HG03045 (cell line): ENCODE measurements around the gene TMEM63A.
A peak's percentile ranks its signal among the peaks of the same experiment; 100 is the strongest.
"Not testable (repeated sequence)": the region's sequence is repeated elsewhere in the genome, so short reads cannot be mapped to it uniquely, and the experiment has no call there.

Experiments
- ATAC-seq: cut with Tn5 transposase; IDR thresholded peaks from one replicate; pipeline ENCODE4 v1.9.1; 2021; ENCODE audit warnings: mild to moderate bottlenecking, moderate library complexity; ENCODE audit not compliant: unreplicated experiment

Gene TMEM63A

GRCh38 chr1:225881959-225882693 is at the start of gene TMEM63A:
Gene TMEM63A (minus strand): TSS chr1:225882380. CDS start chr1:225877580, 4,800 bp downstream.
- ATAC-seq = peak; percentile 74

- no peak for ATAC-seq
Measured at GRCh38 chr1:225931270-225932136, 49.3 kb upstream of the TMEM63A start.

DNA sequence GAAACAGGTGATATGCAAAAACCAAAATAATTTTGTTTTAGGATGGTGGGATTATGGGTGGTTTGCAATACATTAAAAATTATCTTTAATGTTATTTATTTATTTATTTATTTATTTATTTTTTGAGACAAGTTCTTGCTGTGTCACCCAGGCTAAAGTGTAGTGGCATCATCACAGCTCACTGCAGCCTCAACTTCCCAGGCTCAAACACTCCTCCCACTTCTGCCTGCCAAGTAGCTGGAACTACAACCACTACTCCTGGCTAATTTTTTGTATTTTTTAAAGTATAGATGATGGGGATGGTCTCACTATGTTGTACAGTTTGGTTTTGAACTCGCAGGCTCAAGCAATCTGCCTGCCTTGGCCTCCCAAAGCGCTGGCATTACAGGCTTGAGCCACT is 48.4 kb upstream of the TMEM63A start:
- ATAC-seq = no peak

GRCh38 chr1:225929462-225929861 is 47.3 kb upstream of the TMEM63A start:
- ATAC-seq = not testable (repeated sequence)

DNA sequence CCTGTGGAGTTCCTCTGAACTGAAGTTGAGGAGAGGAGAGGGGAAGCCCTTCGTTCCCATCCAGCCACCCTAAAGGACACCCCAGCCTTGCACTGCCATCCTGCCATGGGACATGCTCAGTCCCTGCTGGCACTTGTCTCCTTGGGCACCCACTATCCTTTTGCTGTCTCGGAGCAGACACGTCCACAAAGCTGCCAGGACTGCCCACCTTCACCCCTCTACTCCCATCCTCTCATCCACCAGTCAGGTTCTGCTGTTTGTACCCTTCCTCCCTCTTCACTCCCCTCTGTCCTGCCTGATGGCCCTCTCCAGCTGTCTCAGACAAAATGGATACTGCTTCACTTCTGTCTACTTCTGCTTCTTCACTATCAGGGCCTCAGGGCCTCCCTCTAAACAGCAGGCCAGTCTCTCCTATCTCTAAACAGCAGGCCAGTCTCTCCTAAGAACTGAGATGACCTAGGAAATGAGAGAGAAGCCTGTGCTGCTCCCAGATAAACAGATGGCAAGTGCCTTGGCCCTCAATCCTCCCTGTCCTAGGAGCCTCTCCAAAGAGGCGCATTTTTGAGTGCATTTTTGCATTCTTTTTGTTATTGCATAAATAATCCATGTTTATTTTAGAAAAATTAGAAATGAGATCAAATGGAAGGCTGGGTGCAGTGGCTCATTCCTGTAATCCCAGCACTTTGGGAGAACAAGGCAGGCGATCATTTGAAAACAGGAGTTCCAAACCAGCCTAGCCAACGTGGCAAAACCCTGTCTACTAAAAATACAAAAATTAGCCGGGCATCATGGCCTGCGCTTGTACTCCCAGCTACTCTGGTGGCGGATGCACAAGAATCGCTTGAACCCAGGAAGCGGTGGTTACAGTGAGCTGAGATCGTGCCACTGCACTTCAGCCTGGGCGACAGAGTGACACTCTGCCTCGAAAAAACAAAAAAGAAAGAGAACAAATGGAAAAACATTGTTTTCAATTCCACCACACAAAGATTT is 46.3 kb upstream of the TMEM63A start:
- no peak for ATAC-seq

DNA sequence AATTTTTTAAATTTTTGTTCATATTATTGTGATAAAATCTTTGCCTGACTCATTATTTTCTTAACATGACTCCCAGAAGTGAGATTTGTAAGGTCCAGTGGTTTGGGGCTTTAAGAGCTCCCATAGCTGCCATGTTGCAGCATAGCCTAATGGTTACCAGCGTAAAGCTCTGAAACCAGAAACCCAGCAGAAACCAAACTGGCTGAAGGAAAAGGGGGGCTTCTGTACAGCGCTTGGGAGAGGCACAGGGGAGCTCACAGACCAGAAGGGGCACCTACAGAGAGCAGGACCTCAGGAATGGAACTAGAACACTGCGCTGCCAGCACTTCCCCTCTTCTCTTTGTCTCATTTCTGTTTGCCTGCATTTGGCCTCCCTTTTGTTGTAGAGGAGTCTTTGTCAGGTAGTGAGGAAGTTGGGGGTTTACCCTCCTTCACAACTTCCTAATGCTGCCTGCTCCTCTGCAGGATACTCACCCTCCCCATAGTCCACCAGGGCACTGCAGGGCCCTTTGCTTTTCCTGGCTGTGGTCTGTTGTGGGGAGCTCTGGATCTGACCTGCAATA is 44.5 kb upstream of the TMEM63A start:
- no peak for ATAC-seq

DNA sequence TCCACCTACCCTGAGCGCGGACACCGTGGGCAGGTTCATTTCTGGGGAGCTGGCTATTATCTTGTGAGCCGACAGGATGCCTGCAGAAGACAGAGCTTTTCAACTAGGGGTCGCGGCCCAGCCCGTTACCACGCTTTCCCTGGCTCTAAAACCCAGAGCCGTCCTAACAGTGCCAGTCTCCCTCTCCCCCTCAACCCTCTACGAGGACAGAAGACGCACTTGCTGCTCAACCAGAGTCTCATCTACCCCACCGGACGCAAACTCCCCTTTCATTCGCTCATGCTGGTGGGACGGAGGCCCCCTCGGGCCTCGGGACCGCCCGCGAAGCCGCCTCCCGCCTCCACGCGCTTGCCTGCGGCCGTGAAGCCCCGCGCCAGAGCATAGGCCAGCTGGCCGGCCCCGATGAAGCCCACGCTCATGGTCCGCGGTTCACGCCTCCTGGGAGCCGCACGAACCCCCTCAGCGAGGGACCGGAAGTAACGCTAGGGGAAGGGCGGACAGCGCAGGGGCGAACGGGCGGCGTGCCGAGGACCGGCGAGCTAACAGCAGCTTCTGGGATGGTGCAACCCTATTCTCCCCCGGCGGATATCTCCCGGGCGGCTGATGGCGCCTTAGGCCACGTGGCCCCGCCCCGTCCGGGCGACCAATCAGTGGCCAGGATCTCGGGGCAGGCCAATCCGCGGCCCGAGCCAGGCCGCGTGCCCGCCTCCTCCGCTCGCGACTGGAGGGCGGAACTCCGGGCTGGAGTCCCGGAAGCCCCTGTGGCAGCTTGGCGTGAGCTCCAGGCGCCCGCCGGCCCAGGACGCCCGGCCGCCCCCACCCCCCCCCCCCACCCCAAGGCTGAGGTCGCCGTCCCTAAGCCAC is 41.7 kb upstream of the TMEM63A start, which contains the start of gene PYCR2:
Gene PYCR2, minus strand, starts transcription at position 559 of the 864 bp plus-strand sequence. Its CDS starts 140 bp downstream, at position 419.
- peak; percentile 98 for ATAC-seq

DNA sequence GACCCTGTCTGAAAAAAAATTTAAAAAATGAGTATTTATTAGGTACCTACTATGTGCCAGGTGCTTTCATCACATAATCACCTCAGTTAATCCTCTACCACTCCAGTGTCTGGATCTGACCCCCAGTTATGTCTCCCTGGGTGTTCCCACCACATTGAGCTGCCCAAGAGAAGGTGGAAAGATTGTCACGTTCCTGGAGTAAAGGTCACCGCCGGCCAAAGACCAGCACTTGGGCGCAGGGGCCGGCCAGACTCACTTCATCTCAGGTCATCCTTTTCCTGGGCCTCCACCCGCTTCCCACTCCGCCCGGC is 41.2 kb upstream of the TMEM63A start:
- no peak for ATAC-seq

GRCh38 chr1:225921734-225922709 is 39.8 kb upstream of the TMEM63A start:
- ATAC-seq = no peak

DNA sequence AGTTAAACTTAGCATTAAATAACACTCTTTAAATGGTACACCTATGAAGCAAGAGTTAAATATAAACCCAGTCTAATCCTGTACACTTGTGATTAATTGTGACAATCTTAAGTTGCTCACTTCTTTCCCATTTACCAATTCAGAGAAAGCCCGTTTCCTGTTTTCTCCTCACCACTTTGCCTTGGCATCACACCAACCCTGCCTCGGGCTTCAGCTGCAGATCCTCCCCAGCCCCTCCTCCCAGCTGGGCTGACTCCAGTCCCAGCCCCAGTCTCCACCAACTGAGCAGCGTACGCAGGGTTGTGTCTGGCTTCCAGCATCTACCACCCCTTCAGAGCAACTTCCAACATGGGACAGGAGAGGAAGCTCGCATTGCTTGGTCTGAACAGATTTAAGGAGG is 37.7 kb upstream of the TMEM63A start:
- ATAC-seq = no peak

DNA sequence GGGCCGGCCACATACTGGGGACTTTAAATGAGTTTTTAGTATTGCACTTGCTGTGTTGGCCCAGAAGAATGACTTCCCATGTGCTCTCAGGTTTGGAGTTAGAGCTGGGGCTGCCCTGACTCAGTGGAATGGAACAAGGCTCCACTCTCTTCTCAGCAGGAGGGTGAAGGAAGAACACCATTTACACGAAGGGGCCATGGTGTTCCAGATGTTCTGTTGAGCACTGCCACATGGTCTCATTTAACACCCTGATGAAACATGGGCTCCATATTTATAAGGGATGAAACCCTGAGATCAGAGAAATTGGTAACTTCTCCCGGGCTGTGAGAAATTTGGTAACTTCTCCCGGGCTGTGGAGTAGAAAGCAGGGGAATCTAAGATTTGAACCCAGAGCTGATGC is 36.1 kb upstream of the TMEM63A start:
- ATAC-seq = no peak

GRCh38 chr1:225917536-225917935 is 35.4 kb upstream of the TMEM63A start:
- ATAC-seq = no peak

- no peak for ATAC-seq
Measured at GRCh38 chr1:225917101-225917500, 34.9 kb upstream of the TMEM63A start.

- ATAC-seq = no peak
Measured at GRCh38 chr1:225915538-225915991, 33.4 kb upstream of the TMEM63A start.

- ATAC-seq = no peak
Measured at GRCh38 chr1:225914947-225915346, 32.8 kb upstream of the TMEM63A start.

DNA sequence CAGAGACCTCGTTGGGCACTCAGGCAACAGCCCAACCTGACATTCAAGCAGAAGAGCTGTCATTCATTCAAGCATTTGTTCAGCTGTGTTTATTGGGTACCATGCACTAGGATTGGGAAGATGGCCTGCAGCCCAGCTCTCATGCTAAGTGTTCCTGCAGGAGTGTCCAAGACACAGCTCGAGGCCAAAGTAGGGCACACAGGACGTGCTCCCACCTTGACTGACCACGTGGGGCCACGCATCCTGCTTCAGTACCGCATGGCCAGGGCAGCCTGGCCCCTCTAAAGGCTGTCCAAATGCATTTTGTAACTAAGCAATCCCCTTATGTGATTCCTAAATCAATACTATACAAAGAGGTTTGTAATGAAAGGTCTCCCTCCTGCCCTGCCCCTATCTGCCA is 32.2 kb upstream of the TMEM63A start:
- ATAC-seq = no peak

- ATAC-seq = peak; percentile 80
Measured at GRCh38 chr1:225911191-225912130, 29.3 kb upstream of the TMEM63A start.
